Activated CD4-positive, alpha-beta T cell treated with anti-CD3 and anti-CD28 coated beads for 48 hours (primary cell): ENCODE data around the gene ACAA2.

Source experiments
- DNase-seq: peaks from one replicate; pipeline ENCODE4 v3.0.0-alpha.2; 2020

The ACAA2 gene

DNA sequence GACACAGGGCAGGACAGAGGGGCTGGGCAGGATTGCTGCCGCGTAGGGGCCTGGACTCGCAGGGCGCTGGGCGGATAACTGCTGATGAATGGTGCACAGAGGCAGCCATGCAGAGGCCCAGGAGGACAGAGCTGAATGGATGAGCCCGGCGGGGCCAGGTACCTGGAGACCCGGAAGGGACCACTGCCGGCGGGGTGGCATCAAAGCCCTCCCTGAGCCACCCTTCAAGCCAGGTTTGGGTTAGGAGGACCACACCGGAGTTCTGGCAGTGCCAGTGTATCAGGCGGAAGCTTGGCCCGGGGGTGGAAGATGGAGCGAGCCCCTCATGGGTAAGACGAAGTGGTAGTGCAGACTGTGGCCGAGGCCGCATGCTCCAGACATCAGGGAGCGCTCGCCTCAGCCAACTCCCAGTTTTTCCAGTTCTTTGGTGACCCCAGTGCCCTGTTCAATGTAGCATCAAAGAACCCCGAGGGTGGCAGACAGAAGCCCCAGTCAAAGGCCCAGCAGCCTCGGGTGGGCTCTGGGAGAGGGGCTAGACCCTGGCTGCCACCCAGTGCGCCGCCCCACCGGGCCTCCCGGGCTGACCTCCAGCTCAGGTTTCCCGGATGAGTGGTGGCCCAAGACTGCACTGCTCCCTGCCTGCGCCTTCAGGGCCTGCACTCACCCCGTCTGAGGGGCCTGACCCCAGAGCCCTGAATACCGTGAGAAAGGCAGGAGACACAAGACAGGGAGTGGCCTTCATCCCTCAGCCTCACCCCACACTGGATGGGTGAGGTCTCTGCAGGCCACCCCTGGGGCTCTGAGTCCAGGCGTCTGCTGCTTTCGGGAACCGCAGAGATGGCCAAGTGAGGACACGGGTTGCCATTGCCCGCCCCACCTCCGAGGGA, 50.9 kb downstream of the ACAA2 start:
- DNase-seq: no peak

DNA sequence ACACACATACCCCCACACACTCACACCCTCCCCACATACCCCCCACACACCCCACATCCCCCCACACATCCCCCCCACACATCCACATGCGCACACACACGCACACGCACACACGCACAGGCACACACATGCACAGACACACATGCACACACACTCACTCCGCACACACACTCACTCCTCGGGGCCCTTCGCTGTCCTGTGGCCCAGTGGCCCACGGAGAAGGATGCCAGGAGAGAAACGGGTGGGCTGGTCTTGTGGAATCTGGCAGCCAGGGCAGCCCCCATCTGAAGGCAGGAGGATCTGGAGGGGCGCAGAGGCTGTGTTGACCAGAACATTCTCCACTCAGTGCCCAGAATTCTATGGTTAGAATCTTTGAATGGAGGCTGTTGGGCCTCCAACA, 51.6 kb downstream of the ACAA2 start:
- DNase-seq: no peak

DNA sequence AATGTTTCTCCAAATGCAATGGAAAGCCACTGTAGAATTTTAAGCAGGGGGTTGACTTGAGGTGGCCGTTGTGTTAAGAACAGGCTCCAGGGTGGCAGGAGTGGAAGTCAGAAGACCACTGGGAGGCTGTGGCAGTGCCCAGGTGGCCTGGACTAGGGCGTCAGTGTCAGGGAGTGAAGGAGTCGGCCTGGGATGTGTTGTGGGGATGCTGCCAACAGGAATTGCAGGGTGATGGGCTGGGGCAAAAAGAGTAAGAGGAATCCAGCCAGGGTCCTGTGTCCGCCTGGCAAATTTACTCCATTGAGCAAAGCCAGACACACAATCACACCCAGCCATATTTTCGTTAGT, 55.1 kb downstream of the ACAA2 start:
- no peak for DNase-seq

DNA sequence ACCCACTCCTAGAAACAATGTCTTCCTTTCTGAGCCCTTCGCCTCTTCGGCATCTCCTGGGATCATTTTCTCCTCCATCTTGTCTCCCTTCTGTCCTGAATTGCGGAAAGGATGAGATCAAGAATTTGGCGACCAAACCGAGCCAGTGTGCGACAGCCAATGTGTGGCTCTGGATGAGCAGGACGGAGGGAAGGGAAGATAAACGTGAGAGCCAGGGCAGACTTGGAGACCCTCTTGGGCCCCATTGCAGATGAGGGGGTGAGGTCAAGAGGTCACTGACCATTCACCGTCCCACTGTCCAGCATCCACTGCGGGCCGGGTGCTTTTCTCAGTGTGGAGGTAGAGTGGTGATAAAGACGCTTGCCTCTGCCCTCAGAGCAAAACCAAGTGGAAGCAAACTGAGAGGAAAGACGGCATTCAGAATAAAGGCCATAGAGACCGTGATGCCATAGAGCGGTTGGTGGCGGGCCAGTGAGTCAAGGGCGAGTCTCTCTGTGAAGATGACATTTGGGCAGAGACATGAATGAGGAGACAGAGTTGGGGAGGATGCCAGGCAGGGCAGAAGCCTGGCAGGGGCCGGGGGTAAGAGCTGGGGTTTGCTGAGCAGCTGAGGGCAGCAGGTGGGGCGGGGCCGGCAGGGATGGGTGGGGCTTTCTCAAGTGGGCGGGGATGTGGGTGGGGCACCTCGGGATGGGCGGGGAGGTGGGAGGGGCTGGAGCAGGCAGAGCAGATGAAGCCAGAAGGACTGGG, 55.6 kb downstream of the ACAA2 start:
- DNase-seq: no peak

DNA sequence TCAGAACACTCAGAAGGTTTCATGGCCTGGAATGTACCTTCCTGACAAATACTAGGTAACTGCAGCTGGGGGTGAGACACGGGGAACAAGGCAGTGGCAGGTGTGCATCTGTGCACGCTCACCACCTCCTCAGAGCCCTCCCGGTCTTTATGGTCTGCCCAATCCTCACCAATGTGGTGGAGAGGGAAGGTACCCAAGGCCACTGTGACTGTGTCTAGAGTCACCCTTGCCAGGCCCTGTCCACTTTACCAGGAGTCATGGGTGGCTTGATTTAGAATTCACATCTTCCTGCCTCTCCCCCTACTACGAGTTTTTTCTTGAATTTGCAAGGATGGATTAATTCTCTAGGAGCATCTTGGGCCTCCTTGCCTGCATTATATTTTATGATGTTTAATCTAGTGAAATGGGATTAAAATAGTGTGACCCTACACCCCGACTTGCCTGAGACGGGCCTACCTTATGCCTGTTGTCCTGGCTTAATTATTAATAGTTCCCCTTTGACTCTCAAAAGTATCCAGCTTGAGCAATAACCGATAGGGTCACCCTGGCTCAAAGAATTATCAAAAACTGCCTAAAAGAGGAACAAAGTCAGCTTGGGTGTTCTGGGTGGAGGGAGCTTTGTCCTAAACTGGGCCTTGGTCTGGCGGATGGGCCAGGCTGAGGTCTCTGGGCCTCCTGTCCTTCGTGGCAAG, 56.5 kb downstream of the ACAA2 start:
- no peak for DNase-seq

DNA sequence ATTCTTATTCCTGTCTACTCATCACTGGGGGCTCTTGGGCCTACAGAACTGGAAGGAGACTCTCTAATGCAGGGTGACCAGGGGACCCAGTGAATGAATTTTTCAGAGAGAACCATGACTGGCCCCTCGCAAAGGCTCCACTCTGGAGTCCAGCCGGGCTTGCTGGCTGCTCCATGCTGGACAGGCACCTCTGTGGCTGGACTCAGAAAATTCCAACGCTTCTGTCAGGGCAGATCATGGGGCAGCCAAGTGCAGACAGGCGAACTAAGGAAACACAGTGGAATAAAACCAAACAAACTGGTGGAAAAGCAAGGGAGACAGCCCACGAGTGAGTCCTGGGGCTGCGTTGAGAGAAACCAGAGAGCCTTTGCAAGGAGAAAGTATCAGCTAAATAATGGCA, 57.2 kb downstream of the ACAA2 start:
- no peak for DNase-seq

DNA sequence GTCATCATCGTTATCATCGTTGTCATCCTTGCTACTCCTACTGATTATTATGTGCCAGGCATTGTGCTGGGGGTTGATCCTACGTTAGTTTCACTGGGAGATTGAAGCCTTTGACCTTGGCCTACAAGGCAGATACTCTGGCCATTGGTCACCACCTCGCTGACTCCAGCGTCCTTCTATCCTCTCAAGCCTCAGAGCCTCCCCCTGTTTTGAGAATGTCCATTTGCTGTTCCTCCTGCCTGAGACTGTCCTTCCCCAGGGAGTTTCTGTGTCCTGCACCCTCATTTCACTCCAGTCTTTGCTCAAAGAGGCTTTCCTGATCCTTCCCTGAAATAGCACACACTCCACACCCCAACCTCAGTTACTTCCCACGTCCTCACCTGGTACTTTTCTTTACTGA, 57.8 kb downstream of the ACAA2 start:
- DNase-seq: no peak

DNA sequence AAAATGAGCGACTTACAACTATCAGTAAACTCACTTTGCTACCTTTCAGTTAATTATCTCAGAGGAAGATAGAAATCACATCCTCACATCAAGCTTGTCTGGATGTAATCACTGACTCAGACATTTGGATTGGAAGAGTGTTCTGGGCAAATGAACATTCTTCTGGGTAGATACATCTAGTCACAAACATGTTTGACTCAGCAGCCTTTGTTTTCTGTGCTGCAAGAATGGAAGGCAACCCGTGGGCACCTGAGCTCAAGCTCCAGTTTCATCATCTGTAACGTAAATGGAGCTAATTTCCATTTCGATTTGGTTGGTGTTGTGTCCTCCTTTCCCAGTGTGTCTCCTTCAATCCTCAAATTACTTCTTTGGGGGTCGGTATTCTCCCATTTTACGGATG, 58.5 kb downstream of the ACAA2 start:
- DNase-seq: no peak

DNA sequence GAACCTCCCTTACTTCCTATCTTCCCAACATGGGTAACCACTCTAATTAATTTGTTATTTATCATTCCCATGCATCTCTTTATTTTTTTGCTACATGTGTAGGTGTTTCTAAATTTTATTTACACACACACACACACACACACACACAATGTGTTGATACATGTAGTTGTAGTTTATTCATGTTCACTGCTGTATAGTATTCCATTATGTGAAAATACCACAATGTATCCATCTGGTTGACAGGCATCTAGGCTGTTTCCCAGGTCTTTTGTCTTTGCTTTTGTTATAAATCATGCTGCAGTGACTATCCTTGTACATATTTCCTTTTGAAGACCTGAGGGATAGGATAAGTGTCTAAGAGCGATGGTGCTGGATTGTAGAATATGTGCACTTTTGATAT, 59.7 kb downstream of the ACAA2 start:
- DNase-seq: no peak

DNA sequence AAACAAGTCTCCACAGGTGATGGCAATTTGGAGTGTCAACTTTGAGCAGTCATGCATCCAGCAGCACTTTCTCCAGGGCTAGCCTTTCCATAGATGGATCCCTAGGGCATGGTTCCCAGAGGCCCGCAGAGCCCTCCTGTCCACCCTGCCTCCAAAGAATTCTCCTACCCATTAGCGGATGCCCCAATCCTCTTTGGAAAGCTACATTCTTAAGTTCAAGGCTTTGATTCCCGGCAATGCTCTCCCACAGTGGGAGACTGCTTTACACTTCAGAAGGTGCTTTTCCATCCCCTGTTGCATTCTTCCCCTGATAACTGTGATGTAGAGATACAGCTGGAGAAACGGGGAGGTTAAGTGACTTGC, 61.3 kb downstream of the ACAA2 start:
- DNase-seq: no peak

DNA sequence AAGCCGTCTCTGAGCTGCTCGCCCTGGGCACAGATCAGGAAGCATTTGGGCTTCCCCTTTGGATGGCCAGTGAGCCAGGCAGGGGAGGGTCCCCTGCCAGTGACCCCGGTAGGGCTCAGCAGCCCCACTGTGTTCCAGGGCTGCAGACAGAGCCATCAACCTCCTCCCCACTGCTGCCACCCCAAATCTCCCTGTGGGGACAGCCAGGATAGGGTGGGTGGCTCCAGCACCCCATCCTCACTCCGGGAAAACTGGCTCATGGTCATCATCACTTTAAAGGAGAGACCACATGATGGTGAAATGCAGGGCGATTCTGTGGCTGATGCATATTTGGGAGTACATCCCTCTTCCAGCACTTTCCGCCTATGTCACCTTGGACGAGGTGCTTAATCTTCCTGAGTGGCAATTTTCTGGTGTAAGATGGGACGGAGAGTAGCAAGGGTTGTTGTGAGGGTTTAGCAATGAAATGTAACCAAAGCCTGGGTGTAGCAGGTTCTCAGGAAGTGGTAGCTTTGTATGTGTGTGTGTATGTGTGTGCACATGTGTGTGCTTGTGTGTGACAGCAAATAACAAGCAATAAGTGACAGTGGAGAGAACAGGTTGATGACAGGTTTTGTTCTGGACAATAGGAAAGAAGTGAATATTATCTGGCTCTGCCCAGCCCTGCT, 61.8 kb downstream of the ACAA2 start:
- DNase-seq: no peak

DNA sequence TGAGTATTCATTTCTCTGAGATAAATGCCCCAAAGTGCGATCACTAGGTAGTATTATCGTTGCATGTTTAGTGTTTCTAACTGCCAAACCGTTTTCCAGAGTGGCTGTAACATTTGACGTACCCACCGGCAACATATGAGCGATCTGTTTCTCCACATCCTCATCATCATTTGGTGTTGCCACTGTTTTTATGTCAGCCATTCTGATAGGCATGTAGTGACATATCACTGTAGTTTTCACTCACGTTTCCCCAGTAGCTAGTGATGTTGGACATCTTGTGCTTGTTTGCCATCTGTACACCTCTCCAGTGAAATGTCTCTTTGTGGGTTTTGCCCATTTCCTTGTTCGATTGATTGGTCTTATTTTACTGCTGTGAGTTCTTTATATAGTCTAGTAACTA, 63.8 kb downstream of the ACAA2 start:
- no peak for DNase-seq

DNA sequence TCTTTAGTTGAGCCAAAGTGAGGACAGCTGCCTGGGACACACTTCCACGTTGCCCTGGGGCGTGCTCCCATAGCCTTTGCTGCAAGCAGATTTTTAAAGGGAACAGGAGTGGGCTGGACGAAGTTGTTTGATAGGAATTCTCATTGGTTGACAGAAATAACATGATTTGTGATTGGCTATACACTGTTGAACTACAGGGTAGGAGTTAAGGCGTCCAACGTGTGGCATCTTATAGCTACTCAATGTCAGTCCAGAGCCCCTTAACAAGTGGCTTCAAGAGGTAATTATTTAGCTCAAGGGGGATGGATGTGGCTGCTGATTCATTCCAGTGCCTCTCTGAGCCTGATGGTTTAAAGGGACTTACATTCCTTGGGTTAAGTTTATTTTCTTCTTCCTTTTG, 65.5 kb downstream of the ACAA2 start:
- DNase-seq: no peak

DNA sequence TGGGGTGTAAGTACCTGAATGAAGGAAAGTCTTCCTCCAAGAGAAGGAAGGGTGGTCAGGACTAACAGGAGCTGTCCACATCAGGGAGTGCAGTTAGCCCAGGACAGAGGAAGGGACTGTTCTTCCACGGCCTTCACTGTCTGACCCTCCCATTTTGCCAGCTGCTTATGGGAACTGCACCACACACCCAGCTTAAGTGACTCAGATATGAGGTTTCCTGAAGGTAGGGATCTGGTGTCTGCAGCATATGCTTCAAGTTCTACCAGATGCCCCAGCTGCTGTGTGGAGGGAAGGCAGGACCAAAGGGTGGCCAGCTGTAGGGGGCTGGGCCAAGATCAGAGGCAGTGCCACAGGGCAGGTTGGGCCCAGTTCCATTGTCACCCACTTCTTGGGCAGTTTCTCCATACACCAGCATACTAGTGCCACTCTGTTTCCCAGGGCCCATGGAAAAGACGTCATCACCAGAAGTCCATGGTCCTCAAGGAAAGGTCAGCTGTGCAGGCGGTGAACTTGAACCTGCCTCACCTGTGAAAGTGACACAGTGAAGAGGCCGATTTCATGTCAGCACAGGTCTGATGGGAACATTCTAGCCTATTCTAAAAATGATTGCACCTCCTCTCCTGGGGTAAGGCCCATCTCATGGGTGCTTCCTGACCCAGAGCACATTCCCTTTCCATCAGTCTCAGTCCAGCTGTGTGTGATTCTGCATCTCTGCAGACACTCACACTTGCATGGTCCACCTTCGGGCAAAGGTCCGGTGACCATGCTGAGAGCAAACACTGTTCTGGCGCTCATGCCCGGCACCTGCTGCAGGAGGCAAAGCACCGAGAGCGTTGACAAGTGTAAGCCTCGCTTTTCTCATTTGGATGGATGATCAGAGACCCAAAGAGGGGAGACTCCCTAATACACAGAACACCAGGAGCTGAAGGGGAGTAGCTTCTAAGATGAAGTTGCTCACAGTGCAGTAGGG, 68.0 kb downstream of the ACAA2 start:
- DNase-seq: no peak

DNA sequence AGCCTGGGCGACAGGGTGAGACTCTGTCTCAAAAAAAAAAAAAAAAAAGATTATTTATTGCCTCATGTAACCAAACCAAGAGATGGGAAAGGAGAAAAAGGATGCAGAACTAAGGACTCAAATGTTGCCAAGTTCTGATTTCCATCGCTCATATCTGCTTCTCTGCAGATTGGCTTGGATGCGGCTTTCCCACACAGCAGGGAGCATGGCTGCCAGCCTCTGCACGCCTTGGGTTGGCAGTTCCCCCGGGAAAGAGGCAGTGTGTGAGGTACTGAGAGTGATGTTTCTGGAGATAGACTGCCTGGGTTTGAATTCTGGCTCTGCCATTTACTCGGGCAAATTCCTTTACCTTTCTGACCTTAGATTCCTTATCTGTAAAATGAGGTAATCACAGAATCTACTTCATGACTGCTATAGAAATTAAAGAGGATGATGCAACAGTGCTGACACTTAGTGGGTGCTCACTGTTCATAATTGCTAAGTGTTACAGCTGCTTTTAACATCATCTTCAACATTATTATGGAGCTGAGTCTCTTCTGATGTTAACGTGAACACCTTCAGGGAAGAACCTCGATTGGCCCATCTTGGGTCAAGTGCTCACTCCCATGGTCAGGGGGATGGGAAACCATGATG, 68.8 kb downstream of the ACAA2 start:
- no peak for DNase-seq

DNA sequence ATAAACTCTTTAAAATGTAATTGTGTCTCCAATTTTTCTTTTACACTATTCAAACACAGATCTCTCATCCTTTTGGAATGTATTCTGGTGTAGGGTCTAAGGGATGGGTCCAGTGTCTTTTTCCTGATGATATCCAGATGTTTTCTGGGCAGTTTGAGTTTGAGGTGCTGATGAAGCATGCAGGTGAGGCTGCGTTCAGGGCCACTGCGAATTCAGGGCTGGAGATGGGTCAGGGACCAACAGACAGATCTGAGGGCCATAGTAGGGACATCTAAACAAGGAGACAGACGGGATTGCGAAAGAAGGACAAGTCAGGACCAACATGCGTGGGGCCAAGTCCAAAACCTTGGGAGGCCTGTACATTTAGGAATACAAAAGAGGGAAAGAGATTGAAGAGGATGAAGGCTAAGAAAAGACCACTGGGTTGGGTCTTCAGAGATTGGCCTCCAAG, 70.2 kb downstream of the ACAA2 start:
- no peak for DNase-seq

DNA sequence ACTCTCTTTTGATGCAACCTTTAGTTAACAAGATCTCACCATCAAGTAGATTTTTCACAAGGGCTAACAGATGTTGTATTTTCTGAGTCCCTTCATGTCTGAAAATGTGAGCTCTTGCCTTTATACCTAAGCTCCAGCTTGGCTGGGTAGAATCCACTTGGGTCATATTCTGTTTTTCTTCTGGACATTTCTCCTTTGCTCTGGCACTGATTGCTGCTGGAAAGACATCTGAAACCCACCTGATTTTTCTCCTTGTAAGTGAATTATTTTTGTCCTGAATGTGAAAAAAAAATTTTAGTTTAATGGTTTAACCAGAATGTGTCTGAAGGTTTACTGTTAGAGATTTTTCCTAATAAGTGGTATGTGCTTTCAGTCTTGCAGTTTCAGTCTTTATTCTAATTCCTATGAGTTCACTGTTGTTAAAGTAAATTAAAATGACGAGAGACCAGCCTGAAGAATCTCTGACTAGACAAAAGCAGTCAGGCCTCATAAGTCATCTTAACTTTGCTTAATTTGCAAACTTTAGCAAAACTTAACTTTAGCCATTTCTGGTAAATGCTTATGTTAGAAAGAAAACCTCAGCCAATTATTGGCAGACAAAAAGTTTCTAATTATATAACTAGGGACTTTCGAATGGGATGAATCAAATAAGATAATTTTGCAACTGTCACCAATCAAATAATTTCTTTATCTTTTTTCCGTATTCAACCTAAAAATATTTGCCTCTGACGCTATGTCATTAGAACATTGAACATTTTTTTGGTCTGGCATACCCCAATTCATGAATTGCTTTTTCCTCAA, 70.8 kb downstream of the ACAA2 start:
- no peak for DNase-seq

DNA sequence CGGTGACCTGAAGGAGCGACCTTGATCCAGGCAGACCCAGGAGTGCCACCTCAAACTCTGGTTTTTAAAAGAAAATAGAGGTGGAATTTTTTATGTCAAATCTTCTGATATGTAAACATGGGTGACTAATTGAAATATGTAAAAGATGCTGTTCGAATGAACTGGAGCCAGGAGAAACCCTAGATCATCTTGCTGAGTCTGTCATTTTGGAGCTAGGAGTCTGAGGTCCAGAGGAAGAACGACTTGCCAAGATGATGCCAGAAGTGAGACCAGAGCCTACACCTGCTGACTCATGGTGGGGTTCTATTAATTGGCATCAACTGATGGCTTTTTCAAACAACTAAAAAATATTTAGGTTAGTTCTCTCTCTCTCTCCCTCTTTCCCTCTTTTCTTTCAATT, 74.1 kb downstream of the ACAA2 start:
- no peak for DNase-seq

DNA sequence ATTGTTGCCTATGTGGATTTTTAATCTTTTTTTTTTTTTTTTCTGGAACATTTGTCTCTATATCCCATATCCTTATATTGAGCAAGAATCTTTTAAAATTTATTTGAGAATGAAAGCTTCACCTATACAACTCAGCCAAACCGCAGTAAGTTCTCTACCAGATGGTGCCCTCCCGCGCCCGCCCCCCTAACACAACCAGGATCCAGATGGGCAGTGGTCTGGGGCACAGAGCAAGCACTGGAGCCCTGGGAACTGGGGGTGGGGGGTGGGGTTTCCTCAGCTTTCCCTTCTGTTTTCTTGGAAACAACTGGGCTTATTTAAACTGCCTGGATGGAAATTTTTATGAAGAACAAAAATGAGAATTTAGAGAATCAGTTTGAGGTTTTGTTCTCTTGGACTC, 74.6 kb downstream of the ACAA2 start:
- DNase-seq: no peak

DNA sequence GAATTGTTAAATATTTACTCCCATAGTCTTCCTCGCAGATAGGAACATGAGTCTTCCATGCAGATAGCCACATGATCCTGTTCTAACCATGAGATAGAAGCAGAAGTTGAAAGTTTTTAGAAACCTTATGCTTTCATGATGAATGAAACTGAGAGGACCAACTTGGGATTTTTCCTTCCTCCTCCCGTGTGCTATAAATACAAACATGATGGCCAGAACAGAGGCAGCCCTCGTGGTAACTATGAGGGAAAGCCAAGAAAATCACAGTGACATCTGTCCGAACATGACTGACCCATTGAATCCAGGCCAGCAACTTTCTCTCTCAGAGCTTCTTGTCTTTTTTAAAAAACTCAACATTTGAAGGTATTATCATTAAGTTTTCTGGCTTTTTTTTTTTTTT, 78.5 kb downstream of the ACAA2 start:
- no peak for DNase-seq
